ENCODE measurements around the gene RBMS1.
"Not testable (repeated sequence)": the region's sequence is repeated elsewhere in the genome, so short reads cannot be mapped to it uniquely, and the experiment has no call there.

Gene RBMS1

GRCh38 chr2:160469164-160469563 lies 24.4 kb downstream of the RBMS1 start:
- DNase-seq: no peak

- DNase-seq: no peak
Observed at GRCh38 chr2:160467086-160467485, 26.5 kb downstream of the RBMS1 start.

GRCh38 chr2:160465406-160465805 lies 28.2 kb downstream of the RBMS1 start:
- no peak for DNase-seq

GRCh38 chr2:160465002-160465401 lies 28.6 kb downstream of the RBMS1 start:
- DNase-seq: no peak

GRCh38 chr2:160464017-160464416 lies 29.6 kb downstream of the RBMS1 start:
- DNase-seq: no peak

GRCh38 chr2:160463245-160463644 lies 30.4 kb downstream of the RBMS1 start:
- no peak for DNase-seq

- no peak for DNase-seq
Observed at GRCh38 chr2:160460333-160460731, 33.3 kb downstream of the RBMS1 start.

GRCh38 chr2:160459538-160460332 lies 33.9 kb downstream of the RBMS1 start:
- DNase-seq: no peak

GRCh38 chr2:160458718-160459453 lies 34.7 kb downstream of the RBMS1 start:
- no peak for DNase-seq

- no peak for DNase-seq
Observed at GRCh38 chr2:160457588-160457987, 36.0 kb downstream of the RBMS1 start.

GRCh38 chr2:160454070-160454797 lies 39.4 kb downstream of the RBMS1 start:
- DNase-seq: no peak

GRCh38 chr2:160453111-160453820 lies 40.3 kb downstream of the RBMS1 start:
- DNase-seq: no peak

- no peak for DNase-seq
Observed at GRCh38 chr2:160450486-160450885, 43.1 kb downstream of the RBMS1 start.

- DNase-seq: not testable (repeated sequence)
Observed at GRCh38 chr2:160448821-160449220, 44.8 kb downstream of the RBMS1 start.

- DNase-seq: no peak
Observed at GRCh38 chr2:160445673-160446072, 47.9 kb downstream of the RBMS1 start.

GRCh38 chr2:160442603-160443002 lies 51.0 kb downstream of the RBMS1 start:
- DNase-seq: no peak

- no peak for DNase-seq
Observed at GRCh38 chr2:160440888-160441287, 52.7 kb downstream of the RBMS1 start.

- not testable (repeated sequence) for DNase-seq
Observed at GRCh38 chr2:160439038-160439437, 54.6 kb downstream of the RBMS1 start.

GRCh38 chr2:160437273-160437672 lies 56.3 kb downstream of the RBMS1 start:
- DNase-seq: no peak

- no peak for DNase-seq
Observed at GRCh38 chr2:160434254-160434948, 59.2 kb downstream of the RBMS1 start.

GRCh38 chr2:160433466-160434140 lies 60.0 kb downstream of the RBMS1 start:
- DNase-seq: no peak

GRCh38 chr2:160432633-160433032 lies 61.0 kb downstream of the RBMS1 start:
- DNase-seq: peak; percentile 19

All from CD4-positive, alpha-beta T cell treated with Interleukin-6 for 4 hours (primary cell).